T-helper 1 cell treated with Interleukin-12 subunit alpha and Interleukin-12 subunit beta and Interleukin-4 antibody, amounts not matched to agents 30 ng/mL and 1 ng/mL, for 36 hours (primary cell): ENCODE results near the gene PRSS53. TPM values are rescaled to one million over a fixed set of nuclear protein-coding genes. Genes with fewer than 3 reads are reported as not detected.

ENCODE experiments used
- intact Hi-C: fragments of 100-400 bp; cut with micrococcal nuclease; formaldehyde crosslinking; loops from one replicate; pipeline ENCODE4 v1.15.1; 2024
- total RNA-seq: library from RNA; stranded (reverse); gene quantifications from 2 replicates; pipeline ENCODE4 v1.2.3, GENCODE V29; 2022

The PRSS53 gene
- total RNA-seq, 1 donor from 2014 or later = 4.1 TPM

GRCh38 chr16:31055613-31056012 lies 33.1 kb downstream of the PRSS53 start:
- intact Hi-C loops = no loop called here

- intact Hi-C loops = no loop called here
These were observed 36.6 kb downstream of the PRSS53 start for GRCh38 chr16:31052114-31052513.

GRCh38 chr16:31050280-31051030 lies 38.3 kb downstream of the PRSS53 start:
- intact Hi-C loops = no loop called here

GRCh38 chr16:31043898-31044481 lies 44.8 kb downstream of the PRSS53 start:
- intact Hi-C loops = no loop called here

GRCh38 chr16:31043352-31043751 lies 45.4 kb downstream of the PRSS53 start:
- intact Hi-C loops = no loop called here

- intact Hi-C loops = no loop called here
These were observed 45.9 kb downstream of the PRSS53 start for GRCh38 chr16:31042866-31043265.

GRCh38 chr16:31038993-31039392 lies 49.8 kb downstream of the PRSS53 start:
- intact Hi-C loops = no loop called here

- intact Hi-C loops = no loop called here
These were observed 52.1 kb downstream of the PRSS53 start for GRCh38 chr16:31036691-31037090.

- intact Hi-C loops = loop anchor here (1.0 to 5.0 kb wide), 14 partner anchors 37 to 835 kb away; partner anchors contain the start of genes ARMC5, CFAP119, HSD3B7 and ITGAX
These were observed 54.8 kb downstream of the PRSS53 start for GRCh38 chr16:31033709-31034492.

Other genes with a start within 250 kb of the PRSS53 start
- gene BCL7C, start 194.9 kb downstream of the PRSS53 start, total RNA-seq = 26.3 and 26.7 TPM in 2 replicates
- 0.12 and 0.39 TPM in 2 replicates for gene CTF1, start 192.3 kb downstream of the PRSS53 start, total RNA-seq
- gene FBXL19, start 165.4 kb downstream of the PRSS53 start, total RNA-seq = 24.8 and 28.5 TPM in 2 replicates
- 22.3 and 23.0 TPM in 2 replicates for gene ORAI3, start 139.9 kb downstream of the PRSS53 start, total RNA-seq
- gene SETD1A, start 131.2 kb downstream of the PRSS53 start, total RNA-seq = 25.9 and 27.8 TPM in 2 replicates
- 9.0 and 10.6 TPM in 2 replicates for gene HSD3B7, start 103.7 kb downstream of the PRSS53 start, total RNA-seq
- 1.5 and 1.6 TPM in 2 replicates for gene STX1B, start 78.3 kb downstream of the PRSS53 start, total RNA-seq
- gene STX4, start 55.4 kb downstream of the PRSS53 start, total RNA-seq = 93.7 and 102 TPM in 2 replicates
- gene ZNF668, start 14.7 kb downstream of the PRSS53 start, total RNA-seq = 14.5 and 15.5 TPM in 2 replicates
- 31.3 and 33.0 TPM in 2 replicates for gene ZNF646, start 14.5 kb downstream of the PRSS53 start, total RNA-seq
- gene VKORC1, start 5.9 kb upstream of the PRSS53 start, total RNA-seq = 61.1 and 63.1 TPM in 2 replicates
- gene BCKDK, start 19.4 kb upstream of the PRSS53 start, total RNA-seq = 24.6 and 25.4 TPM in 2 replicates
- gene KAT8, start 28.7 kb upstream of the PRSS53 start, total RNA-seq = 53.5 and 55.4 TPM in 2 replicates
- gene PRSS8, start 46.8 kb upstream of the PRSS53 start, total RNA-seq = not detected in 2 replicates
- 1.1 and 2.1 TPM in 2 replicates for gene PRSS36, start 61.1 kb upstream of the PRSS53 start, total RNA-seq
- gene FUS, start 91.2 kb upstream of the PRSS53 start, total RNA-seq = 718 and 732 TPM in 2 replicates
- gene PYCARD, start 113.8 kb upstream of the PRSS53 start, total RNA-seq = 96.1 and 98.3 TPM in 2 replicates
- gene TRIM72, start 125.2 kb upstream of the PRSS53 start, total RNA-seq = 0.12 TPM in 1 of 2 replicates, not detected in the other
- gene PYDC1, start 128.2 kb upstream of the PRSS53 start, total RNA-seq = not detected in 2 replicates
- 88.2 and 91.3 TPM in 2 replicates for gene ITGAM, start 171.0 kb upstream of the PRSS53 start, total RNA-seq